Muscle of arm (tissue), 12 donors: Measurements from ENCODE around the gene EPN2. TPM values are rescaled to one million over a fixed set of nuclear protein-coding genes. Genes with fewer than 3 reads are reported as not detected.

Source experiments
- DNase-seq: peaks from one replicate; pipeline ENCODE4 v3.0.0-alpha.2; 2013
- polyA plus RNA-seq, 12 donors: library from polyadenylated mRNA; unstranded; fragments of 120-200 nt; gene quantifications; one replicate each; pipeline ENCODE4 v1.2.1, GENCODE V29; 2013; ENCODE audit not compliant: insufficient read length in 12 of 12

EPN2 gene
- polyA plus RNA-seq, 12 donors = 20.8 to 78.2 (median 27.3) TPM; not detected in 1

DNA sequence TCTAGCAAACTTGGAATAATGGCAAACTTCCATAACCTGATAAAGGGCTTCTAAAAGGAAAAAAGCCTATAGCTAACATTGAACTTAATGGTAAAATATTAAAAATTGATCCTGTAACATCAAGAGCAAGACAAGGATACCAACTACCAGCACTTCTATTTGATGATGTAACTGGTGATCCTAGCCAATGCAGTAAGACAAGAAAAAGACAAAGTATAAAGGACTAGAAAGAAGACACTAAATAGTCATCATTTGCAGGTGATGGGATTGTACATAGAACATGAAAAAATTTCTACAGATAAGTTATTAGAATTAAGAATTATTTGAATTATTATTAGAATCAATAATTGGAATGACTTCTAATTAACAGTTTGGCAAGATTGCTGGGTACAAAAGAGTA, 88.4 kb downstream of the EPN2 start:
- no peak for DNase-seq

DNA sequence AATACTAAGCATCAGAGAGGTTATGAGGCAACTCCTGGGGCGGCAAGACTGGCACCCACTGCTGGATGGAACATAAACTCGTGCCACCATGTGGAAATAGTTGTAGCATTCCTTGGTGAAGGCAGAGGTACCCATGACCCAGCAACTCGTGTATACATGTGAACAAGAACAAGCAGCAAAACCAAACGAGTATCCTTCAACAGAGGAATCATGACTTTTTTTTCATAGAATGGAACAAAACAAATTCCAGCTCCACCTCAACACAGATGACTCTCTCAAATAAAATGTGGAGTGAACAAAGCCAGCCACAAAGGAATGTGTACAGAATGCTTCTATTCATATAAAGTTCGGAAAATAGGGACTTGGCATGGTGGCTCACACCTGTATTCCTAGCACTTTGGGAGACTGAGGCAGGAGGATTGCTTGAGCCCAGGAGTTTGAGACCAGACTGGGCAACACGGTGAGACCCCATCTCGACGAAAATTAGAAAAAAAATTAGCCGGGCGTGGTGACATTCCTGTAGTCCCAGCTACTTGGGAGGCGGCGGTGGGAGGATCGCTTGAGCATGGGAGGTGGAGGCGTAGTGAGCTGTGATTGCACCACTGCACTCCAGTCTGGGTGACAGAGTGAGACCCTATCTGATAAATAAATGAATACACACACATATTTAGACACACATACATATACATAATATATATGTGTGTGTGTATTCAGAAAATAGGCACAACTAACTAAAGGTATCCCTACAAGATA, 90.0 kb downstream of the EPN2 start:
- no peak for DNase-seq

DNA sequence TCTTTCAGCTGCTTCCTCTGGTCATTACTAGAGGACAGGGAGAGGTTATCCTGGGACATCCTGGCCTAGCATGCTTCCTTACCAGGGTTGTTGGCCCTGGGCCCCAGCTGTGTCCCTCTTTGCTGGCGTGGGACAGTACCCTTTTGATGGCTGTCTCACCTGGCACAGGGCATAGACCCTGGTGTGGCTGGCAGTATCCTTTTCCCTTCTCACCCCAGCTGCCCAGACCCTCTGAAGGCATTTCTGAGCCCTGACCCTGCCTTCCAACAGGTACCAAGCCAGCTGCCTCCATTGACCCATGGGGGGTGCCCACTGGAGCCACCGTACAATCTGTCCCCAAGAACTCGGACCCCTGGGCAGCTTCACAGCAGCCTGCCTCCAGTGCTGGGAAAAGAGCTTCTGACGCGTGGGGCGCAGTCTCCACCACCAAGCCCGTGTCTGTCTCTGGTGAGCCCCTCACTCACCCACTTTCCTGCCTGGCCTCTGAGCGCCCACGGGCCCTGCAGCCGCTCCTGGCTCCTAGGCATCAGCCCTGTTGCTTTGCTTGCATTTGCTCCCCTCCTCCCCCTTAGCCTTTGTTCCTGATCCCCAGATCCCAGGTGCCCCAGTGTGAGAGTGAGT, 91.4 kb downstream of the EPN2 start:
- DNase-seq = no peak

DNA sequence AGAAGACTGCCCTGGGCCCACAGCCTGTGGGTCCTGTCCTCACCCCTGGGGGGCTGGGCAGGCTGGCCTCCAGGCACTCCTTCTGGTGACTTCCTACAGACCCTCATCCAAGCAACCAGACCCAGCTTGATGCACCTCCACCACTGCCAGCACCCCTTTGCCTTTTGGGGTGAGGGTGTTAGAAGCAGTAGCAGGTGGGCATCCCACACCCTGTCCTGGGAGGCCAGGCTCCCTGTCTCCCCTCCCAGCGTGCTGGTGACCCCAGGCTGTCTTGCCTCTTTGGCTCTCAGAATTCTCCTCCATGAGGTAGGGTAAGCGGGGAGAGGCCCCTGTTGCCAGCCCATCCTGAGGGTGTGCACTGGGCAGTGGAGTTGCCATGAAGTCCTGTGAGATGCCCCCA, 92.0 kb downstream of the EPN2 start:
- DNase-seq = no peak

DNA sequence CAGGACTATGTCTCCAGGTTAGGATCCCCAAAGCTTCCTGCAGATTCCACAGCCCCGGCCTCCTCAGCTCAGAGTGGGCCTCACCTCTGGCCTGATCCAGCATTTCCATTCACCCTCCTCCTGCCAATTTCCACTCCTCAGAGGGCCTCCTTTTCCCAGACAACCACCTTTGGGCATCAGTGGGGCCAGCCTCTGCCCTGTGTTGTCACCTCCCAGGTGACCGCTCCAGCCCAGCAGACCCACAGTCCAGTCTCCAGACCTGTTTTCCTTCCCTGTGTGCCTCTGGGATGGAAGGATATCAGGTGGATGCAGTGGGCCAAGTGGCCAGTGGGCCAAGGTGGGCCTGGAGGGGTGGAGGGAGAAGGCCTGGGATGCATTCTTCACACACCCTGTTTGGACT, 92.7 kb downstream of the EPN2 start:
- DNase-seq = no peak

DNA sequence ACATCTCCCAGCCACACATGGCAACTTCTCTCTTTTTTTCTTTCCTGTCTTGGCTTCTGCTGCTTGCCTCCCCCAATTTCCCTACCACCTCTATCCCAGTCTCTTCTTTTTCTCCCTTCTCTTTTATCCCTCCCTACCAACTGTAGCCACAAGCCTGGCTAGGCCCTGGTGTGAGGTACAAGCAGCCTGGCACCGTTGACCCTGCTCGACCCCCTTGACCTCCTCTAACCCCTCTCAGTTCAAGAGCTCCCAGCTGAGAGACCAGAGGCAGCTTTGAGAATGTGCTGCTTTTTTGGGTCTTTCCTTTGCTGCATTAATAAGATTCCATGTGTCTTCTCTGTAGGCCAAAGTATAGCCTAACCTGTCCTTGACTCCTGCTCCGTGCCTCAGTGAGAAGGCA, 93.1 kb downstream of the EPN2 start:
- no peak for DNase-seq

DNA sequence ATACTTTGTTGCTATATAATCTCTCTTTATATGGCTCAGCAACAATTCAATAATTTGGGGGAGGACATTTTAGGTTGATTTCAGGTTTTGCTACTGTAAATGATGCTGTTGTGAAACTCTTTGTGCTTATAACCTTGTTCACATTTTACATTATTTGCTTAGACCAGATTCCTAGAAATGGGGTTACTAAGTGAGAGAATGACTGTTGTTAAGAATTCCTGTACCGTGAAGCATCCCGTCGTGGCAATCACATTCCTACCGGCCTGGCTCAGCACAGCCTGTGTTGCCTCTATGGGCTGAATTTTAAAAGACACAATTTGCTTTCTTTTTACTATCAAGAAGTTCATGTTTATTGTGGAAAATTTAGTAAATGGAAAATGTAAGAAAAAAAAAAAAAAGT, 94.0 kb downstream of the EPN2 start:
- DNase-seq = no peak

DNA sequence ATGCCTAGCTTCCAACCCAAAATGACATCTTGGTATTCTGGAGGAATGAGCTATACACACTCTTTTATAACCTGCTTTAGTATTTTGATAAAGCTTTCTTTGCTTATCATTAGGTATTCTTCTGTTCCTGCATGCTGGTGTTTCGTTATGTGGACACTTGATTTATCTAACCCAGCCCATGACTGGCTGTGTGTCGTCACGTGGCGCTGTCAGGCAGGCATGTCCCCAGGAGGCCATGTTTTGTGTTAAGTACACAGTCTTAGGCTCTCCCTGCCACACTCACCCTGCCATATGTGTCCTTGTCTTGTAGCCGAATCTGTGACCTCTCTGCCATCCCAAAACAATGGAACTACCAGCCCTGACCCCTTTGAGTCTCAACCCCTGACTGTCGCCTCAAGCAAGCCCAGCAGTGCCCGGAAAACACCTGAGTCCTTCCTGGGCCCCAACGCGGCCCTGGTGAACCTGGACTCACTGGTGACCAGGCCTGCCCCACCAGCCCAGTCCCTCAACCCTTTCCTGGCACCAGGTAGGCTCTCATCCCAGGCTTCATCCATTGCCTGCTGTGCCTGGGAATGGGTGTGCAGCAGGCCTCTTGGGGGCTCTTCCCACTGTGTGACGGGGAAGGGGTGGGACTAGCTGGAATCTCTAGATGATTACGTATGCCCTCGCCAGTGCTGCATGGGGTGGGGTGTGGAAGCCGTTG, 94.5 kb downstream of the EPN2 start:
- no peak for DNase-seq

DNA sequence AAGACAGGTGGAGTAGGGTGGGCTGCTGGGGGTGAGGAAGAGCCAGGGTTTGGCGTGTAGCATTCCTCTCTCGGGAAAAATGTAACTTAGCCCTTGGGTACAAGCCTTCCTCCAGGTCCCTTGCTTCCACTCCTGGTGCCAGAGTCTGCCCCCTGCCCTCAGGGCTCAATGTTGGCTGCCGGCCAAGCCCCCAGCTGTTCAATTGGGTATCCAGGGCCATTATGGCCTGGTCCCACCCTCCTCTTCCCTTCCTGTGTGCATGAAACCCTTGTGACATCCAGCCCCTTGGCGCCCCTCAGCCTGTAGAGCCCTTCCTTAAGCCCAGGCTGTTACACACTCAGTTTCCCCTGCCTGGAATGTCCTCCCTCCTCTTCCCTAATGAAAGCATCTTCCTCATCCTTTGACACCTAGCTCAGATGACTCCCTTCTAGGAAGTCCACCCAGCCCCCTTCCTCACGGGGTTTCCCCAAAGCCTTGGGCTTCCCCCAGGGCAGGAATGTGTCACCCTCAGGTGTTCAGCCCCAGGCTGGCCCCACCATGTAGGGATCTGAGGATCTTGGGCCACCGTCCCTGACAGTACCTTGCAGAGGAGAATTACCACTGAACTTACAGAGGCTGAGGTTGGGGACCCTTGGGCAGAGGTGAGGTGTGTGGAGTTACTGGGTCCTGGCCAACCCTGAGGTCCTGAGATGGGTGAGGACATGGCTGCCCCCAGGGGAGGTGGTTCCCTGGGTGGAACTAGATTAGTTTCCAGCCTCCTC, 95.4 kb downstream of the EPN2 start:
- DNase-seq = no peak

DNA sequence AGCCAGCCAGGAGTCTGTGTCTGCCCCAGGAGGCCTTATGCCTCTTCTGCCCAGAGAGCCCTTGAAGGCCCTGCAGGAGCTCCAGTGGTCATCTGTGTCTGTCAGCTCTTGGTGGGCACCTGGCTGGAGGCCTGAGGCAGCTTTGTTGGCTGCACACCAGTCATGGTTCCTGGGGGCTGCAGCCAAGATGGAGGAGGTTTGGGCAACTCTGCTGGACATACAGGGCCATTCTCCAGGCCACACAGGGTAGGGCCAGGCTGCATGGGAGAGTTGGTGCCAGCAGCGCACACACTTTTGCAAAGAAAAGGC, 95.9 kb downstream of the EPN2 start:
- no peak for DNase-seq

DNA sequence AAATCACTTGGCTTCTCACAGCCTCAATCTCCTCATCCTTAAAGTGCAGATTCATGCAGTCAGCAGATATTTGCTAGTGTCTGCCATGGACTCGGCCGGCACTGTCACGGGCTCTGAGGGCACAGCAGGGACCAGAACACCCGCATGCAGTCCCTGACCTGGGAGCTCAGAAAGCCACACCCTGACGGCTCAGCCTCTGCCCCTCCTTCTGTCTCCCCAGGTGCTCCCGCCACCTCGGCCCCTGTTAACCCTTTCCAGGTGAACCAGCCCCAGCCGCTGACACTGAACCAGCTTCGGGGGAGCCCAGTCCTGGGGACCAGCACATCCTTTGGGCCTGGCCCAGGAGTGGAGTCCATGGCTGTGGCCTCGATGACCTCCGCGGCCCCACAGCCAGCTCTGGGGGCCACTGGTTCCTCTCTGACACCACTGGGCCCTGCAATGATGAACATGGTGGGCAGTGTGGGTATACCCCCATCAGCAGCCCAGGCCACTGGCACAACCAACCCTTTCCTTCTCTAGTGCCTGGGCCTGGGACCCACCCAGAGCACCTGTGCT, 96.6 kb downstream of the EPN2 start:
- DNase-seq = no peak

DNA sequence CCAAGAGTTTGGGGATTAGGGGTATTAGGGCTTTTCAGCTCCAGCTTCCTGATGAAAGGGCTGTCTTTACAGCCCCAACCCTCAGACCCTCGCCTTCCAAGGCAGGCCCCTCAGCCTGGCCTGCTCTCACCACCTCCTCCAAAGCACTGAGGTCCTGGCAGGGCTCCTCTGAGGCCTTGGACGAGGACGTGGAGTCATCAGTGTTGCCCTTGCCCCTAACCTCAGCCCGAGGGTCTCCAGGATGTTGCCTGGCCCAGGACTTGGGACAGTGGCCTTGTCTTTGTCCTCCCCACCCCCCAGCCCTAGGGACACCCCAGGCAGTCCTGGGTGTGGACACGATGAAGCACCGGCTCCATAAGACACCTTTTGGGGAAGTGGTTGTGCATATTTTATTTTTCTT, 97.2 kb downstream of the EPN2 start:
- no peak for DNase-seq

DNA sequence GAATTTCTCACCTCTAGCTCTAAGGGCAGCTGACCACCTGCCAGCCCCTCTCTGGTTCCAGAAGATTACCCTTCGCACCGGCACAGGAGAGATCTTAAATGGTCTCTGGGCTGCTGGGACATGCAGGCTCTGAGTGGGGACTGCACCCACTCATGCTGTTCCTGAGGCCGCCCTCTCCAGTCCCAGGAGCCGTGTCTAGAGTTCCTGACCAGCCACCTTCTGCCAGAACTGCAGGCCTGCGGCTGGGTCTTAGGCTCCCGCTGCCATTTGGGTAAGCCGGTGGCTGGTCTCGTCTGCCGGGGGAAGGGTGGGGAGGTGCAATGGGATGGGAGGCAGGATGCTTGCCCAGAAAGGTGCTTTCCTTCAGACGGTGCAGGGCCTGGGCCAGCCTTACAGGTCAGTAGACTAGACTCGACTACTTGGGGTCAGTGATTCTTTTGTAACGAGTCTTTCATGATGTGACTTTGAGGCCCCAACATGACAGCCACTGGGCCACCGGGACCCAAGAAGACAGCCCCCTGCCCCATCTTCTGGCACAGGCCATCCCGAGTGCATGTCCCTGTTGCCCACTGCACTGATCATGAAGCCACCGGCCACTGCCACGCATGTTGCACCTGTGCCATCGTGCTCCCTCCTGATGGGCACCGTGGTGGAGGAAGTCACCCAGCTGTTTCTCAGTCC, 98.9 kb downstream of the EPN2 start:
- no peak for DNase-seq

DNA sequence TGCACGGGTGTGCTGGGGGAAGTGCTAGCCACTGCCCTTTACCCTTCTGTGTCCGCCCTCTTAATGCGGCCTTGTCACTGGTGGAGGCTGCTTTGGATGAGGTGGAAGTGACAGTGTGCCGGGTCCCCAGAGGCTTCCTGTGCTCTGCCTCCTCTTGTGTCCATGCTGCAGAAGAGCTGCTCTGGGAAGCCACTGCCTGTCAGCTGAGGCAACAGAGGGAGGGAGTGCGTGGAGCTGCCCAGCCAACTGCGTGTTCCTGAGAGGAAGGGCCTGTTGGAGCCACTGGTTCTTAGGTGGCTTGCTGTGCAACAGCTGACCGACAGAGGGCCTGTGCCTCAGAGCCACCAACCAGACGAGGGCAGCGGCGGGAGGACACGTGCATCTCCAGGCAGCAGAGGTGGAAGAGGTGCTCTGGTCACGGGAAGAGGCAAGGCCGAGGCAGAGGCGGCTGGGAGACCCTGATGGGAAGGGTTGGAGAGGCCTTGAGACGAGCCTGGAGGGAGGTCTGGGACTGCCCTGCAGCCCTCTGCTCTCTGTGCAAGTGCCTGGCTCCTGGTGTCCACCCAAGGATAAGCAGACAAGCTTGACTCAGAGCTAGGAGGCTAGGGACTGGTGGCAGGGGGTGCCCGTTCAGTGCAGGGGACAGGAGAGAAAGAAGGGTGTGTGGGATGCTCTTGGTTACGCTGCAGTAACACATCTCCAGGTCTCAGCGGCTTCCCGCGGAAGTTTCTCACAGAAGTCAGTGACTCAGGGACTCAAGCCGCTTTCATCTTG, 100.0 kb downstream of the EPN2 start:
- no peak for DNase-seq

DNA sequence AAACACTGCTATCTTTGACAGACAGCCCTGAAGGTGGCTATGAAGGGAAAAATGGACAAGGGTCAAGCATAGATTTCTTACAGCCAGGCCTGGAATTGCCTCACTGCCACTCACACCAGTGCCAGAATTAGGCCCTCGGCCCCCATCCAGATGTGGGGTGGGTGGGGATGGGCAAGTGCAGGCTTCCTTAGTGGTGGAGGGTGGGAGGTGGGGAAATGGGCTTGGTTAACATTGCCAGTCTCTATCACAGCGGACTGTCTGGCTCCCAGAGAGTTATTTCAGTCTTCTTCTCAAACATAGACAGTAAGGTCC, 100.5 kb downstream of the EPN2 start:
- DNase-seq = no peak

DNA sequence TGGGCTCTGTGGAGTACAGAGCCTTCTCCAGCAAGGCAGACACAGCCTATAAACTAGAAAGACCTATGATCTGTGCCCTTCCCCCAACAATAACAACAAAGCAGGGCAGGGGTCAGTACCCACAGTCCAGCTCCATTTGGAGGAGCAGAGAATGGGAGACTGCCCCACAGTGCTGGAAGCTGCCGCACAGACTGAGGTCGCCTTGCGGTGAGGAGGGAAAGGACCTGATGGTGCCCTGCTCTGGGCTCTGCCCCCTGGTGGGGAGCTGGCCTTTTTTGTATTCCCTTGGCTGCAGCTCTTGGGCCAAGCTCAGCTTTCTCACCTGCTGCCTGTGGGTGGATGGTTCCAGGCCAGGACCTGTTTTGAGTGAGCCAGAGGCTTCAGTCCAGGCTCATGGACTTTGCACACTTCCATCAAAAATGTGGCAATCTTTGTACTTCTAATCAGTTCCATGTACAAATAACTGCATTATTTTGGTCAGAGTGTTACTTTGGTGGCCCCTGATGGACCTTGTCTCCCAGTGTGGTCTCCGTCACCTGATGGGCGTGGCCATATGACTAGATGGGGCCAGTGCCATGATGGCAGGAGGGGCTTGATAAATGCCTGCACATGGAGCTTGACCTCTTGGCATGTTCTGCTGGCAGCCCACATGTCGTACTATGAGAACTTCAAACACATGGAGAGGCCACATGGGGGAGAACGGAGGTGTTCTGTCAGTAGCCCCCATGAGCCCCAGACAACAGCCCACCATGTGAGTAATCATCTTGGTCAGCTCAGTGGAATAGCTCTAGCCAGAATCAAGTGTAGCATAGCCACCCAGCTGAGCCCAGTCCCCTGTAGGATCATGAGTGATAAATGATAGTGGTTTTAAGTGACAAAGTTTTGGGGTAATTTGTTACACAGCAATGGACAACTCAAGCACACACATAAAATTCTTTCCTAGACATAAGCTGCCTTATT, 101.1 kb downstream of the EPN2 start:
- no peak for DNase-seq

DNA sequence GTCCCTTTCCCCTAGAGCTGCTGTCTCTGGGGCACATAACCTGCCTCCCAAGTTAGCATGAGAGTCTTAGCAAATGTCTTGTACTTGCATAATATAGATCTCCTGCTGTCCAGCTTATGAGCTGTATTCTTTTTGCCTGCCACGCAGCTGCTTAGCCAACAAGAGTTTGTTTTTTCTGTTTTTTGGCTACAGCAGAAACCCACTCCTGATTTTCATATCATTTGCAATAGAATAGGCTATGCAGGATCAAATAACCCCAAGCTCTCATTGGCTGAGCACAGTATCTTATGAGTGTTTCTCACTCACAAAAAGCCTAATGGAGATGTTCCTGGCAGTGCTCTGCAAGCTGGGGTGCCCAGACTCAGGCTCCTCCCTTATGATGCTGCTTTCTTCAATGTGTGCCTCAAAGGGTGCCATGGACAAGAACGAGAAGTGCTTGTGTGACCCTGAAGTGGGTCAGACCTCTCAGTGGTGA, 102.2 kb downstream of the EPN2 start:
- no peak for DNase-seq

DNA sequence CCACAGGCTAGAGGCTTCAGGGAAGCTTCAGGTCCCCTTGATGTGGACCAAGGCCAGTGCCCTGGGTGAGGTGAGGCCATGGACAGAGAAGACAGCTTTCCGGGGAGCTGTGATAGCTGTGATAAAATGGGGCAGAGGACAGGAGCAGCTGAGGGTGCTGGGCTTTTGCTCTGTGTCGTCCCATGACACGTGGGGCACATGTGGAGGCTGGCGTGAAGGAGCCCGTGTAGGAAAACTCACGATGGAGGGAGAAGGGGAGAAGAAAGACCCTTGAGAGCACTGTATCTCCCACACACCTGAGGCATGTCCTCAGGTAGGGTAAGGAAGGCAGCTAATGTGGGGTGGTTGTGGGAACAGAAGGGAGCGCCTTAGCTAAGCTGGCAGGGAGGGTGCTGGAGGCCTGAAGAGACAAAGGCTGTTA, 104.1 kb downstream of the EPN2 start:
- no peak for DNase-seq
